Measurements from ENCODE around the gene SVOPL.

DNA sequence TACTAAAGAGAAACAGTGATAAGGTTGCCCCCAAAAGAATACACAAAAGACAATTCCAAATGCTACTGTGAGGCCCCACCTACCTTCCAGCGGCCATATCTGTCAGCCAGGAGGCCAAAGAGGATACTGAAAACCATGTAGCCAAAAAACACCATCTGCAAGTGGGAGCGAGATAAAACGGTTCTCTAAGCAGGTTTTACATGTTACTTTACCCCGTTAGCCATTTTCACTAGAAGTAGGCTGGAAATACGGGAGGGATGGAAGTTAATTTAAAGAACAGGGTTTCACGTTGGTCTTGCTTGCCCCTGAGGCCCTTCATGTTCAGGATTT is 38.2 kb downstream of the SVOPL start:
- TF ChIP-seq, protein P1, sequence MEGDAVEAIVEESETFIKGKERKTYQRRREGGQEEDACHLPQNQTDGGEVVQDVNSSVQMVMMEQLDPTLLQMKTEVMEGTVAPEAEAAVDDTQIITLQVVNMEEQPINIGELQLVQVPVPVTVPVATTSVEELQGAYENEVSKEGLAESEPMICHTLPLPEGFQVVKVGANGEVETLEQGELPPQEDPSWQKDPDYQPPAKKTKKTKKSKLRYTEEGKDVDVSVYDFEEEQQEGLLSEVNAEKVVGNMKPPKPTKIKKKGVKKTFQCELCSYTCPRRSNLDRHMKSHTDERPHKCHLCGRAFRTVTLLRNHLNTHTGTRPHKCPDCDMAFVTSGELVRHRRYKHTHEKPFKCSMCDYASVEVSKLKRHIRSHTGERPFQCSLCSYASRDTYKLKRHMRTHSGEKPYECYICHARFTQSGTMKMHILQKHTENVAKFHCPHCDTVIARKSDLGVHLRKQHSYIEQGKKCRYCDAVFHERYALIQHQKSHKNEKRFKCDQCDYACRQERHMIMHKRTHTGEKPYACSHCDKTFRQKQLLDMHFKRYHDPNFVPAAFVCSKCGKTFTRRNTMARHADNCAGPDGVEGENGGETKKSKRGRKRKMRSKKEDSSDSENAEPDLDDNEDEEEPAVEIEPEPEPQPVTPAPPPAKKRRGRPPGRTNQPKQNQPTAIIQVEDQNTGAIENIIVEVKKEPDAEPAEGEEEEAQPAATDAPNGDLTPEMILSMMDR (conservative IDR thresholded peaks at IDR 0.05 in 1 of 2, IDR thresholded peaks at IDR 0.05 in 1 of 2; ENCODE audit: low read depth in 1 of 2, low read length in 2 of 2) = no peak
- TF ChIP-seq EZH2 (IDR thresholded peaks at IDR 0.05; ENCODE audit: low read length, missing control alignments) = no peak

Data from fibroblast of lung (primary cell).